WI38 (cell line): ENCODE measurements around the gene TEKT4.
"Not testable (repeated sequence)": the region's sequence is repeated elsewhere in the genome, so short reads cannot be mapped to it uniquely, and the experiment has no call there.

ENCODE experiments used
- H3K4me3 ChIP-seq: 2 replicates; pipeline ENCODE4 v1.5.1; 2011; ENCODE audit warnings: low read depth, mild to moderate bottlenecking, control low read depth, low read length
- CTCF ChIP-seq: IDR thresholded peaks from 2 replicates; pipeline ENCODE4 v1.5.1; 2012; ENCODE audit warnings: low read depth, mild to moderate bottlenecking, control low read depth, low read length

TEKT4 gene, protein sequence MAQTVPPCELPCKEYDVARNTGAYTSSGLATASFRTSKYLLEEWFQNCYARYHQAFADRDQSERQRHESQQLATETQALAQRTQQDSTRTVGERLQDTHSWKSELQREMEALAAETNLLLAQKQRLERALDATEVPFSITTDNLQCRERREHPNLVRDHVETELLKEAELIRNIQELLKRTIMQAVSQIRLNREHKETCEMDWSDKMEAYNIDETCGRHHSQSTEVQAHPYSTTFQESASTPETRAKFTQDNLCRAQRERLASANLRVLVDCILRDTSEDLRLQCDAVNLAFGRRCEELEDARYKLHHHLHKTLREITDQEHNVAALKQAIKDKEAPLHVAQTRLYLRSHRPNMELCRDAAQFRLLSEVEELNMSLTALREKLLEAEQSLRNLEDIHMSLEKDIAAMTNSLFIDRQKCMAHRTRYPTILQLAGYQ

GRCh38 chr2:94871226-94872087 is at the start of gene TEKT4:
Gene TEKT4, plus strand, starts transcription at chr2:94871430. Its CDS starts 150 bp downstream, at chr2:94871580.
- no peak for TF ChIP-seq CTCF
- H3K4me3 ChIP-seq: no peak within 1 kb of the TSS

GRCh38 chr2:94839224-94839623 is 32.0 kb upstream of the TEKT4 start:
- not testable (repeated sequence) for H3K4me3 ChIP-seq

GRCh38 chr2:94856856-94857255 is 14.4 kb upstream of the TEKT4 start:
- H3K4me3 ChIP-seq: not testable (repeated sequence)

DNA sequence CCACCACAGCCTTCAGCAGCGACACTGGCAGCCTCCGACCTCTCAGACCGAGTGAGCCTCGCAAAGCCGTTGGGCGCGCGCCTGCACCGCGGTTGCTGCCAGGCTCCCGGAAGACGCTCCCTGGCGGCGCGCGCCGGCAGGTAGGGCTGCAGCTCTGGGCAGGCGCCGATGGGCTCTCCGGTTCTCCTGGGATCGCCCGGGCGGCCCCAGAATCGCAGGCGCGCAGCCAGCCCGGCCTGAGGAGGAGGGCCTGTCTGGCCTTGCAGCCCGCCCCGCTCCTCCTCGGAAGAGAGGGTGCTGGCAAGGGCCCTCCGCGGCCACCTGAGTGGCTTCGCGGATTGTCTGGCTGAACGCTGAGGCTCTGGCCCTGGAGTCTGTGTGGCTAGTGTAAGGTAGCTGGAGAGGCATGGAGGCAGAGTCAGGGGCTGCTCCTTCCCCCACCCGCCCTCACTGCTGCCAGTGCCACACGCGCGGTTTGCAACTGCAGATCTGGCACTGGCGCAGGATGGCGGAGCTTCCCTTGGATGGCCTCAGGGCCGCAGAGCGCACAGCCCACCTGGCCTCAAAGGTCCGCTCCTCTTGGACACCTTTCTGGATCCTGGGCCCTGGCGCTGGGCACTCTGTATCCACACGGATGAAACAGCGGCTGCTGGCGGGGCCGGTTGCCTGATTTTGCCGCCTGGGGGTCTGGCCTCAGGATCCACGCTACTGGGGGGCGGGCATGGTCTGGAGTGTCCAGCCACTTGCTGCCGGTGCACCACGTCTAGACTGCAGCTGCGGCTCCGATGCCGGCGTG is 13.7 kb upstream of the TEKT4 start:
- not testable (repeated sequence) for H3K4me3 ChIP-seq

GRCh38 chr2:94858163-94858888 is 12.9 kb upstream of the TEKT4 start:
- not testable (repeated sequence) for H3K4me3 ChIP-seq

GRCh38 chr2:94861308-94862152 is 9.7 kb upstream of the TEKT4 start:
- TF ChIP-seq CTCF: no peak
- no peak overlapping the region for H3K4me3 ChIP-seq

DNA sequence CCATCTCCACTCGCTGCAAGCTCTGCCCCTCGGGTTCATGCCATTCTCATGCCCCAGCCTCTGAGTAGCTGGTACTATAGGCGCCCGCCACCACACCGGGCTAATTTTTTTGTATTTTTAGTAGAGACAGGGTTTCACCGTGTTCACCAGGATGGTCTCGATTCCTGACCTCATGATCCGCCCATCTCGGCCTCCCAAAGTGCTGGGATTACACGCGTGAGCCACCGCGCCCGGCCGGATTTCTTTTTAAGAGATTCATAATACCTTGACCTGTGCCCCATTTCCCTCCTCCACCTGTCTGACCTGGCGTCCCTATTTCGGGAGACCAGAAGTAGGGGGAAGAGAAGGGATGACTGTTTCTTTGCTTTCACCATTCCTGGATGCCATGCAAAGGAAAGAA is 8.3 kb upstream of the TEKT4 start:
- H3K4me3 ChIP-seq: not testable (repeated sequence)

DNA sequence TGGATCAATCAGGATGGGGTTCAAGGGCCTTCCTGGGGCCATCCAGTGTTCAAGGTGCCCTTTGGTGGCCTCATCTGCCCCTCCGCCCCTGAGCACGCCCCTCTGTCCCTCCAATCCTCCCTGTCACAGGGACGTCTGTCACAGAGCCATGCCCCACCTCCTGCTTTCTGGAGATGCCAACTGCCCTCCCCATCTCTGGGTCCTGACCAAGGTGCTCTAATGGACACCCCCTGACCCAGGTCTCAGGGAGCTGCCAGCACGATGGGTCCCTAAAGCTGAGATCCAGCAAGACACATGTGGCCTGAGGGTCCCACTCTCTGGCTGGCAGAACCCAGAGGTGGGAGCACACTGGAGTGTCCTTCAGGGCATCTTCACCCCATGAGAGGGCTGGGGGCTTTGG is 2.1 kb upstream of the TEKT4 start:
- no peak overlapping the region for H3K4me3 ChIP-seq
- no peak for TF ChIP-seq CTCF
